ENCODE measurements around the gene GAS2. TPM values are rescaled to one million over a fixed set of nuclear protein-coding genes. Genes with fewer than 3 reads are reported as not detected.

The GAS2 gene
- total RNA-seq, result 1 to 10 TPM in 2 of 4 donors, under 1 TPM in 2; 0.54 to 2.1 (median 1.2) TPM

- intact Hi-C loops (cut with DNase I; ENCODE audit: low total_unique reads), result no loop called here
- WGBS, 2 donors, result 10 to 15% methylated on average over 8 of the region's 8 CpGs
- TF ChIP-seq POLR2A (IDR thresholded peaks at IDR 0.05), result no peak
- no peak for TF ChIP-seq CTCF (IDR thresholded peaks at IDR 0.05)
- no peak within 1 kb of the TSS for H3K4me3 ChIP-seq (ENCODE audit: low read depth, poor library complexity, severe bottlenecking)
- no peak for DNase-seq (ENCODE audit: low spot score in 2 of 2)
These were observed at the start of gene GAS2 for GRCh38 chr11:22666325-22666687. TSS of gene GAS2 (plus strand) at chr11:22666611. CDS start at chr11:22674870, 8,259 bp downstream.

- WGBS, 2 donors, result 88 to 89% methylated on average over 5 of the region's 5 CpGs
- intact Hi-C loops (cut with DNase I; ENCODE audit: low total_unique reads), result no loop called here
- no peak for TF ChIP-seq CTCF (IDR thresholded peaks at IDR 0.05)
- TF ChIP-seq POLR2A (IDR thresholded peaks at IDR 0.05), result no peak
- H3K4me3 ChIP-seq (ENCODE audit: low read depth, poor library complexity, severe bottlenecking), result no peak overlapping the region
- no peak for DNase-seq (ENCODE audit: low spot score in 2 of 2)
These were observed 48.5 kb upstream of the GAS2 start for GRCh38 chr11:22617868-22618267.

DNA sequence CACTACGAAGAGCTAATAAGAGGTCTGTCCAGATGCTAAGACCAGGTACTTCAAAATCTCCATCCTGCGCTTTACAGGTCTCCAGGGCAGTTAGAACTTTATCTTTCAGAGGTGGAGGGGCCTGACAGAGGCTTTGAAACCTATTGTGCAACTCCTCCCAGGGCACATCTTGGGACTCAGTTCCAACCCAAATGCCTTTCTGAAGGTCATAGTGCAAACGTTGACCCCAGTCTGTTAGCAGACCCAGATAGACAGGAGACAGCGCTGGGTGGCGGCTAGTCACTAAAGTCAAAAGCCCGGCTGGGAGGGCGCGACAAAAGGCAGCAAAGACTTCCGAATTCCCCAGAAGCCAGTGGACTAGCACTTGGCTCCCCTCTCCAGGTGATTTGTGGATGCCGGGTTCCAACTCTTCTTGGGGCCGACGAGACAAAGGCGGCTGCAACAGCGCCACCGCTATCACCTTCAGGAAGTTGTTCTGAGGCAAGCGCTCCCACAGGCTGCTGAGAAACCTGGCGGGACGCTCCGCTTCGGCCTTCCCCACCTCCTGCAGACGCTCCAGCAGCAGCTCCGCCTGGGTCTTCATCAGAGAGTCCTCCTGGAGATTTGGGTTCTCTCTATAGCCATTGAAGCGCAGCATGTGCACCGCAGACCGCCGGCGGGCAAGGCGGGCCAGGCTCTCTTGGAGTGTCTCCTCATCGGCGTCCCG, 41.5 kb upstream of the GAS2 start:
- TF ChIP-seq CTCF (IDR thresholded peaks at IDR 0.05) (no peak), POLR2A (IDR thresholded peaks at IDR 0.05) (no peak)
- WGBS, 2 donors, result 6 to 16% methylated on average over 11 to 31 of the region's 31 CpGs
- peak overlapping the region; percentile 92 for H3K4me3 ChIP-seq (ENCODE audit: low read depth, poor library complexity, severe bottlenecking)
- intact Hi-C loops (cut with DNase I; ENCODE audit: low total_unique reads), result no loop called here
- DNase-seq (ENCODE audit: low spot score in 2 of 2), result peak; percentile 39 to 94

GRCh38 chr11:22625448-22626287, 40.7 kb upstream of the GAS2 start, which contains the start of gene FANCF:
TSS of gene FANCF (minus strand) at chr11:22625823. CDS start at chr11:22625810, 13 bp downstream.
- peak within 1 kb of the TSS; percentile 92 for H3K4me3 ChIP-seq (ENCODE audit: low read depth, poor library complexity, severe bottlenecking)
- no peak for TF ChIP-seq CTCF (IDR thresholded peaks at IDR 0.05)
- TF ChIP-seq POLR2A (IDR thresholded peaks at IDR 0.05), result no peak
- peak; percentile 98 for DNase-seq (ENCODE audit: low spot score in 2 of 2)
- WGBS, 2 donors, result 1% methylated on average over 27 to 51 of the region's 55 CpGs
- intact Hi-C loops (cut with DNase I; ENCODE audit: low total_unique reads), result no loop called here

GRCh38 chr11:22626573-22627239, 39.7 kb upstream of the GAS2 start:
- no peak for DNase-seq (ENCODE audit: low spot score in 2 of 2)
- intact Hi-C loops (cut with DNase I; ENCODE audit: low total_unique reads), result no loop called here
- H3K4me3 ChIP-seq (ENCODE audit: low read depth, poor library complexity, severe bottlenecking), result no peak overlapping the region
- TF ChIP-seq CTCF (IDR thresholded peaks at IDR 0.05) (no peak), POLR2A (IDR thresholded peaks at IDR 0.05) (no peak)
- 94 to 95% methylated on average over 14 of the region's 14 CpGs for WGBS, 2 donors
